ENCODE data around the gene SLC2A4RG. TPM values are rescaled to one million over a fixed set of nuclear protein-coding genes. Genes with fewer than 3 reads are reported as not detected.

Gene SLC2A4RG
- total and polyA plus RNA-seq, 7 donors = 19.7 to 78.2 (median 33.0) TPM

GRCh38 chr20:63741354-63741675, 1.7 kb downstream of the SLC2A4RG start:
- peaks cover 0 to 10% (median 0%) of the 10 kb centered on the region in 3 donors for H3K27me3 ChIP-seq
- H3K36me3 ChIP-seq = peaks cover 11 to 23% (median 15%) of the 10 kb centered on the region in 4 donors
- peak overlapping the region; percentile 65 to 71 (median 66) for H3K4me3 ChIP-seq
- WGBS, 2 donors = 38 to 56% methylated on average over 6 of the region's 6 CpGs
- TF ChIP-seq EP300 (IDR thresholded peaks at IDR 0.05) (no peak), POLR2AphosphoS5 (IDR thresholded peaks at IDR 0.05) (no peak), POLR2A (IDR thresholded peaks at IDR 0.05) (no peak)
- TF ChIP-seq, protein P1, sequence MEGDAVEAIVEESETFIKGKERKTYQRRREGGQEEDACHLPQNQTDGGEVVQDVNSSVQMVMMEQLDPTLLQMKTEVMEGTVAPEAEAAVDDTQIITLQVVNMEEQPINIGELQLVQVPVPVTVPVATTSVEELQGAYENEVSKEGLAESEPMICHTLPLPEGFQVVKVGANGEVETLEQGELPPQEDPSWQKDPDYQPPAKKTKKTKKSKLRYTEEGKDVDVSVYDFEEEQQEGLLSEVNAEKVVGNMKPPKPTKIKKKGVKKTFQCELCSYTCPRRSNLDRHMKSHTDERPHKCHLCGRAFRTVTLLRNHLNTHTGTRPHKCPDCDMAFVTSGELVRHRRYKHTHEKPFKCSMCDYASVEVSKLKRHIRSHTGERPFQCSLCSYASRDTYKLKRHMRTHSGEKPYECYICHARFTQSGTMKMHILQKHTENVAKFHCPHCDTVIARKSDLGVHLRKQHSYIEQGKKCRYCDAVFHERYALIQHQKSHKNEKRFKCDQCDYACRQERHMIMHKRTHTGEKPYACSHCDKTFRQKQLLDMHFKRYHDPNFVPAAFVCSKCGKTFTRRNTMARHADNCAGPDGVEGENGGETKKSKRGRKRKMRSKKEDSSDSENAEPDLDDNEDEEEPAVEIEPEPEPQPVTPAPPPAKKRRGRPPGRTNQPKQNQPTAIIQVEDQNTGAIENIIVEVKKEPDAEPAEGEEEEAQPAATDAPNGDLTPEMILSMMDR (IDR thresholded peaks at IDR 0.05) = no peak
- intact Hi-C loops (cut with DNase I) = loop anchor here (2.0 to 5.0 kb wide), 2 partner anchors 115 to 524 kb away; partner anchors contain the start of genes GMEB2 and YTHDF1
- H3K4me1 ChIP-seq = peaks cover 0 to 43% (median 36%) of the 10 kb centered on the region in 4 donors
- DNase-seq = no peak
- peak overlapping the region; percentile 91 to 96 (median 96) for H3K27ac ChIP-seq
- no peaks in the 10 kb centered on the region for H3K9me3 ChIP-seq

GRCh38 chr20:63741676-63742380, 2.3 kb downstream of the SLC2A4RG start:
- peak overlapping the region in 3 of 4 donors; percentile 65 to 71 (median 66) for H3K4me3 ChIP-seq
- H3K4me1 ChIP-seq = peaks cover 0 to 43% (median 36%) of the 10 kb centered on the region in 4 donors
- intact Hi-C loops (cut with DNase I) = loop anchor here (2.0 to 5.0 kb wide), 2 partner anchors 115 to 525 kb away; partner anchors contain the start of genes GMEB2 and YTHDF1

GRCh38 chr20:63742381-63743024, 2.9 kb downstream of the SLC2A4RG start:
- peak overlapping the region; percentile 27 to 96 (median 93) for H3K27ac ChIP-seq
- WGBS, 2 donors = 90 to 92% methylated on average over 37 of the region's 37 CpGs
- H3K36me3 ChIP-seq = peaks cover 11 to 20% (median 15%) of the 10 kb centered on the region in 4 donors
- intact Hi-C loops (cut with DNase I) = loop anchor here (5.0 kb wide), 1 partner anchor 525 kb away; the partner anchor contains the start of gene YTHDF1
- H3K4me1 ChIP-seq = peaks cover 0 to 37% (median 34%) of the 10 kb centered on the region in 4 donors
- H3K4me3 ChIP-seq = no peak overlapping the region
- TF ChIP-seq EP300 (IDR thresholded peaks at IDR 0.05) (no peak), POLR2AphosphoS5 (IDR thresholded peaks at IDR 0.05) (no peak)
- TF ChIP-seq, protein P1 (IDR thresholded peaks at IDR 0.05) = no peak
- no peak for DNase-seq
- peaks cover 0 to 8% (median 0%) of the 10 kb centered on the region in 3 donors for H3K27me3 ChIP-seq
- no peaks in the 10 kb centered on the region for H3K9me3 ChIP-seq

More at GRCh38 chr20:63741676-63742380, 2.3 kb downstream of the SLC2A4RG start:
- peaks cover 11 to 20% (median 15%) of the 10 kb centered on the region in 4 donors for H3K36me3 ChIP-seq
- peaks cover 0 to 10% (median 0%) of the 10 kb centered on the region in 3 donors for H3K27me3 ChIP-seq
- peak; percentile 68 for DNase-seq
- peak overlapping the region; percentile 91 to 96 (median 96) for H3K27ac ChIP-seq
- TF ChIP-seq, protein P1 (IDR thresholded peaks at IDR 0.05) = no peak
- TF ChIP-seq POLR2AphosphoS5 (IDR thresholded peaks at IDR 0.05) = no peak
- no peak for TF ChIP-seq POLR2A (IDR thresholded peaks at IDR 0.05)
- TF ChIP-seq EP300 (IDR thresholded peaks at IDR 0.05) = no peak
- WGBS, 2 donors = 86 to 90% methylated on average over 30 of the region's 30 CpGs
- no peaks in the 10 kb centered on the region for H3K9me3 ChIP-seq

DNA sequence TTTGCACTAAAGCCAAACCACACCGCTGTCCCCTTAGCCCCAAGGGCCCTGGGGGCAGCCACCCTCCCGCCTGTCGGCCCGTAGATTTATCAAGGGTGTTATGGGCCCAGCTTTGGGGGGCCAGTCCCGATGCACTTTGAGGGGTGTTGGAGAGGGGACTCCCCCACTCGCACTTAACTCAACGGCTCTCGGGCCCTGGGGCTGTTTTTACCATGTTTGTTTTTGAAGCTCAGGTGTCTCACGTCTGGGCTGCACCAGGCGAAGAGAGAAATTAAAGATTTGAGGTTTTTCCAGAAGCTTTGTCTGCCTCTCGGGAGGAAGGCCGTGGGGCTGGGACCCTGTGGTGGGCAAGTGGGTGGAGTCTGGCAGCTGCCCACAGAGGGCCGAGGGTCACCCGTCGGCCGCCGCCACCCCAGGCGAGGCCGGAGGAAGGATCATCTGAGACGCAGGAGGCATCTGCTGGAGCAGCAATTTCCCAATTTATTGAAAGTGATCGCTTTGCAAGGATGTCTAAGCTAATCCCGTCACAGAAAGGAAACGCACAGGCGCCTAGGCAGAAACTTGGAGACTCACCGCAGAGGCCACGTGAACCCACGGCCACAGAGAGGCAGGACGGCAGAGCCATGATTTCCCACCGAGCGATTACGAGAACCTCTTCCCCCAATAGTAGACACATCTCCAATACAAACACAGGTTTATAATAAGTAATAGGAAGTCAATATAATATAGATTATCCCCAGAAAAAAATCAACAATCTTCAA, 3.8 kb downstream of the SLC2A4RG start:
- no peak overlapping the region for H3K27ac ChIP-seq
- intact Hi-C loops (cut with DNase I) = loop anchor here (5.0 kb wide), 1 partner anchor 526 kb away; the partner anchor contains the start of gene YTHDF1
- peak; percentile 66 for DNase-seq
- peaks cover 0 to 28% (median 25%) of the 10 kb centered on the region in 4 donors for H3K4me1 ChIP-seq
- peaks cover 11 to 20% (median 15%) of the 10 kb centered on the region in 4 donors for H3K36me3 ChIP-seq
- H3K4me3 ChIP-seq = no peak overlapping the region
- TF ChIP-seq POLR2A (IDR thresholded peaks at IDR 0.05) = no peak
- no peak for TF ChIP-seq POLR2AphosphoS5 (IDR thresholded peaks at IDR 0.05)
- TF ChIP-seq, protein P1 (IDR thresholded peaks at IDR 0.05) = no peak
- TF ChIP-seq EP300 (IDR thresholded peaks at IDR 0.05) = no peak
- 89 to 90% methylated on average over 31 of the region's 31 CpGs for WGBS, 2 donors
- no peaks in the 10 kb centered on the region for H3K27me3 ChIP-seq
- H3K9me3 ChIP-seq = no peaks in the 10 kb centered on the region
